Subcutaneous adipose tissue (tissue), 4 donors: ENCODE results near the gene STT3B. TPM values are rescaled to one million over a fixed set of nuclear protein-coding genes. Genes with fewer than 3 reads are reported as not detected.

Experiments
- CTCF ChIP-seq: fragments of 450-650 bp; IDR thresholded peaks from one replicate; pipeline ENCODE4 v1.5.1; 2016; ENCODE audit warnings: low read depth, mild to moderate bottlenecking, control low read depth, antibody characterized with exemption, moderate library complexity
- total RNA-seq, 4 donors: library from RNA; depleted of rRNA; stranded (reverse); fragments of >200 nt; gene quantifications; one replicate each; pipeline ENCODE4 v1.1.0, GENCODE V29; 2016

Gene STT3B
- total RNA-seq, 4 donors from 2014 or later, result 57.6 to 128 (median 103) TPM

GRCh38 chr3:31615071-31615875 lies 82.5 kb downstream of the STT3B start:
- no peak for TF ChIP-seq CTCF

GRCh38 chr3:31616711-31617110 lies 84.0 kb downstream of the STT3B start:
- no peak for TF ChIP-seq CTCF

- no peak for TF ChIP-seq CTCF
Observed at GRCh38 chr3:31620656-31621055, 87.9 kb downstream of the STT3B start.

- no peak for TF ChIP-seq CTCF
Observed at GRCh38 chr3:31621314-31621713, 88.6 kb downstream of the STT3B start.

- no peak for TF ChIP-seq CTCF
Observed at GRCh38 chr3:31622636-31623288, 90.0 kb downstream of the STT3B start.

GRCh38 chr3:31624083-31624709 lies 91.5 kb downstream of the STT3B start:
- no peak for TF ChIP-seq CTCF

GRCh38 chr3:31625358-31625757 lies 92.6 kb downstream of the STT3B start:
- TF ChIP-seq CTCF, result no peak
